Spleen (tissue), 7 donors: Measurements from ENCODE around the gene LTBP1.

Experiments
- POLR2A ChIP-seq, 3 donors: fragments of 450-650 bp; IDR thresholded peaks; one replicate each; pipeline ENCODE4 v1.5.1; 2017; ENCODE audit warnings: antibody characterized with exemption in 3 of 3, mild to moderate bottlenecking in 1 of 3
- TF ChIP-seq, protein P1 (sequence below), 11 experiments: fragments of 200-600 bp in 7 of 11; fragments of 450-650 bp in 4 of 11; sonication (generic) in 4 of 11; IDR thresholded peaks in 8 of 11; conservative IDR thresholded peaks in 3 of 11; 1 replicate in 7 of 11; 2 replicates in 4 of 11; pipeline versions ENCODE4 v1.4.0 to v1.8.0; 2016 to 2021; ENCODE audit warnings: antibody characterized with exemption in 11 of 11, inconsistent platforms in 4 of 11, mild to moderate bottlenecking in 1 of 11
- donor health status: DM: no; HTN: no; CAD: no; lungs with moderate emphysema.
- donor health status: DM: no; HTN: no; CAD: no.
- donor health status: DM: no; HTN: no; CAD: no.

DNA sequence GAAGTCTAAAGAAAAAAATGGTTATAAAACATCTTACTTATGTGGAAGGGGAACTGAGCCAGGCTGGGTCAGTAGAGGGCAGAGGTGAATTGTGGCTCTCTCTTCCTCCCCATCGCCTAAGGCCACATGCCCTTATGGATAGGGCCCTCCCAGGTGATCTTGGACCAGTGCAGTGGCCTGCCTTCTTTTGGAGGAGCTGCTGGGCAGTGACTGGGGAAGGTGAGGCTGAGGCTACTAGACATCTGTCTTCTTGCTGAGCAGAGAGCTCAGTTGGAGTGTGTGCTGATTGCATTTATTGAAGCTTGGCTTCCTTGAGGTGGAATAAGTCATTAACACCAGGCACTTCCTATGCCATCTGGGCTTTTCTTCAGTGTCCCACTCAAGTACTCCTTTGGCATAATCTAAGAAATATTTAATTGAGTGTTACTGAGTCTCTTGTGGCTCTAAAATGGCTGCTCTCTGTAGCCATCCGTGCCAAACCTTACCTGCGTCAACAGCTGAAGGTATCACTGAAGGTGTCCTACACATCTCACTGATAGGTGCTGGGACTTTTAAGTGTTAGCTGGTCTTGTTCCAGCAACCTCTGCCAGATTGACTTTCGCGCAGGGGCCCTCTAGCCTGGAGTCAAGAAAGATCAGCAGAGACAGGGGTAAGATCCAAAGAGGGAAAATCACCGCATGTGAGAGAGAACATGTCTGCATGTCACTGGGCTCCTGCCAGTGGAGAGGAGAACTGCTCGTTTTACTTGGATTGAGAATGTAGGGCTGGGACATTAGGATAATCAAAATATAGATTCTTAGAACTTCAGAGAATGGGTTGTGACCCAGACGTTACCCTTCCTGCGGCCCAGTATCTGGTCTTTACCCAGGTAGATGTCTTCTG is 256.1 kb downstream of the LTBP1 start:
- TF ChIP-seq, protein P1, sequence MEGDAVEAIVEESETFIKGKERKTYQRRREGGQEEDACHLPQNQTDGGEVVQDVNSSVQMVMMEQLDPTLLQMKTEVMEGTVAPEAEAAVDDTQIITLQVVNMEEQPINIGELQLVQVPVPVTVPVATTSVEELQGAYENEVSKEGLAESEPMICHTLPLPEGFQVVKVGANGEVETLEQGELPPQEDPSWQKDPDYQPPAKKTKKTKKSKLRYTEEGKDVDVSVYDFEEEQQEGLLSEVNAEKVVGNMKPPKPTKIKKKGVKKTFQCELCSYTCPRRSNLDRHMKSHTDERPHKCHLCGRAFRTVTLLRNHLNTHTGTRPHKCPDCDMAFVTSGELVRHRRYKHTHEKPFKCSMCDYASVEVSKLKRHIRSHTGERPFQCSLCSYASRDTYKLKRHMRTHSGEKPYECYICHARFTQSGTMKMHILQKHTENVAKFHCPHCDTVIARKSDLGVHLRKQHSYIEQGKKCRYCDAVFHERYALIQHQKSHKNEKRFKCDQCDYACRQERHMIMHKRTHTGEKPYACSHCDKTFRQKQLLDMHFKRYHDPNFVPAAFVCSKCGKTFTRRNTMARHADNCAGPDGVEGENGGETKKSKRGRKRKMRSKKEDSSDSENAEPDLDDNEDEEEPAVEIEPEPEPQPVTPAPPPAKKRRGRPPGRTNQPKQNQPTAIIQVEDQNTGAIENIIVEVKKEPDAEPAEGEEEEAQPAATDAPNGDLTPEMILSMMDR (IDR thresholded peaks at IDR 0.05 in 8 of 11, conservative IDR thresholded peaks at IDR 0.05 in 3 of 11), result no peak
- TF ChIP-seq POLR2A (IDR thresholded peaks at IDR 0.05), result no peak
